ENCODE results near the gene TCF19. TPM values are rescaled to one million over a fixed set of nuclear protein-coding genes. Genes with fewer than 3 reads are reported as not detected.
A peak's percentile ranks its signal among the peaks of the same experiment; 100 is the strongest.

Gene TCF19
- total RNA-seq, 4 donors from 2014 or later, result 2.3 to 6.7 (median 5.8) TPM

GRCh38 chr6:31204751-31205145 is 46.4 kb downstream of the TCF19 start:
- 78% methylated on average over 4 of the region's 4 CpGs for WGBS
- H3K27ac ChIP-seq (replicated peaks in 1 of 4), result peak overlapping the region in 3 of 4 donors; percentile 73 to 81 (median 79)

GRCh38 chr6:31205638-31206037 is 47.2 kb downstream of the TCF19 start:
- WGBS, result 74% methylated on average over 2 of the region's 2 CpGs
- no peak for DNase-seq (ENCODE audit: extremely low spot score)
- Histone ChIP-seq H3K27me3 (no peaks in the 10 kb centered on the region), H3K9me3 (peaks cover 0 to 5% (median 0%) of the 10 kb centered on the region in 4 donors), H3K4me3 (no peak overlapping the region), H3K4me1 (peaks cover 16 to 26% (median 21%) of the 10 kb centered on the region in 4 donors), H3K36me3 (peaks cover 0 to 7% (median 0%) of the 10 kb centered on the region in 4 donors), H3K27ac (replicated peaks in 1 of 4) (no peak overlapping the region)
- intact Hi-C loops (cut with DNase I), result no loop called here
- TF ChIP-seq POLR2AphosphoS5 (IDR thresholded peaks at IDR 0.05) (no peak), EP300 (IDR thresholded peaks at IDR 0.05) (no peak), POLR2A (IDR thresholded peaks at IDR 0.05; ENCODE audit: low read depth) (no peak), CTCF (IDR thresholded peaks at IDR 0.05) (no peak)

More at GRCh38 chr6:31204751-31205145, 46.4 kb downstream of the TCF19 start:
- TF ChIP-seq EP300 (IDR thresholded peaks at IDR 0.05) (no peak), CTCF (IDR thresholded peaks at IDR 0.05) (no peak), POLR2AphosphoS5 (IDR thresholded peaks at IDR 0.05) (no peak), POLR2A (IDR thresholded peaks at IDR 0.05; ENCODE audit: low read depth) (no peak)
- Histone ChIP-seq H3K36me3 (peaks cover 0 to 7% (median 0%) of the 10 kb centered on the region in 4 donors), H3K4me1 (peaks cover 16 to 26% (median 22%) of the 10 kb centered on the region in 4 donors), H3K27me3 (no peaks in the 10 kb centered on the region), H3K9me3 (peaks cover 0 to 5% (median 0%) of the 10 kb centered on the region in 4 donors), H3K4me3 (no peak overlapping the region)
- DNase-seq (ENCODE audit: extremely low spot score), result no peak
- intact Hi-C loops (cut with DNase I), result no loop called here

GRCh38 chr6:31208506-31208905 is 50.1 kb downstream of the TCF19 start:
- WGBS, result 54% methylated on average over 2 of the region's 2 CpGs
- Histone ChIP-seq H3K4me3 (no peak overlapping the region), H3K27me3 (peaks cover 0 to 7% (median 0%) of the 10 kb centered on the region in 4 donors)

GRCh38 chr6:31209137-31209536 is 50.7 kb downstream of the TCF19 start:
- Histone ChIP-seq H3K4me1 (peaks cover 3 to 9% (median 5%) of the 10 kb centered on the region in 4 donors), H3K27me3 (peaks cover 0 to 7% (median 0%) of the 10 kb centered on the region in 4 donors), H3K36me3 (no peaks in the 10 kb centered on the region), H3K4me3 (no peak overlapping the region), H3K9me3 (no peaks in the 10 kb centered on the region), H3K27ac (replicated peaks in 1 of 4) (no peak overlapping the region)
- WGBS, result 43% methylated on average over 2 of the region's 2 CpGs
- intact Hi-C loops (cut with DNase I), result no loop called here
- DNase-seq (ENCODE audit: extremely low spot score), result no peak
- no peak for TF ChIP-seq POLR2A (IDR thresholded peaks at IDR 0.05; ENCODE audit: low read depth)
- TF ChIP-seq POLR2AphosphoS5 (IDR thresholded peaks at IDR 0.05), result no peak
- TF ChIP-seq EP300 (IDR thresholded peaks at IDR 0.05), result no peak
- no peak for TF ChIP-seq CTCF (IDR thresholded peaks at IDR 0.05)

More at GRCh38 chr6:31208506-31208905, 50.1 kb downstream of the TCF19 start:
- Histone ChIP-seq H3K27ac (replicated peaks in 1 of 4) (no peak overlapping the region), H3K4me1 (peaks cover 5 to 12% (median 7%) of the 10 kb centered on the region in 4 donors), H3K9me3 (no peaks in the 10 kb centered on the region), H3K36me3 (no peaks in the 10 kb centered on the region)
- TF ChIP-seq CTCF (IDR thresholded peaks at IDR 0.05), result no peak
- TF ChIP-seq POLR2A (IDR thresholded peaks at IDR 0.05; ENCODE audit: low read depth), result no peak
- no peak for TF ChIP-seq EP300 (IDR thresholded peaks at IDR 0.05)
- TF ChIP-seq POLR2AphosphoS5 (IDR thresholded peaks at IDR 0.05), result no peak
- DNase-seq (ENCODE audit: extremely low spot score), result no peak
- intact Hi-C loops (cut with DNase I), result no loop called here

- intact Hi-C loops (cut with DNase I), result no loop called here
- Histone ChIP-seq H3K4me3 (no peak overlapping the region), H3K9me3 (no peaks in the 10 kb centered on the region), H3K36me3 (no peaks in the 10 kb centered on the region), H3K27ac (replicated peaks in 1 of 4) (no peak overlapping the region), H3K27me3 (peaks cover 0 to 7% (median 0%) of the 10 kb centered on the region in 4 donors), H3K4me1 (no peaks in the 10 kb centered on the region)
- DNase-seq (ENCODE audit: extremely low spot score), result no peak
- 38% methylated on average over 6 of the region's 6 CpGs for WGBS
- TF ChIP-seq POLR2AphosphoS5 (IDR thresholded peaks at IDR 0.05) (no peak), POLR2A (IDR thresholded peaks at IDR 0.05; ENCODE audit: low read depth) (no peak), EP300 (IDR thresholded peaks at IDR 0.05) (no peak), CTCF (IDR thresholded peaks at IDR 0.05) (no peak)
These were observed 51.7 kb downstream of the TCF19 start for GRCh38 chr6:31210123-31210522.

Measured in esophagus muscularis mucosa (tissue), 4 donors.